NCI-H82 treated with DMSO at 0.1 percent for 48 hours (cell line): ENCODE results near the gene ATXN1.

ENCODE experiments used
- DNase-seq: peaks from one replicate; lab custom pipeline; 2025; ENCODE audit not compliant: unreplicated experiment; lab: John Stamatoyannopoulos, UW

ATXN1 gene

DNA sequence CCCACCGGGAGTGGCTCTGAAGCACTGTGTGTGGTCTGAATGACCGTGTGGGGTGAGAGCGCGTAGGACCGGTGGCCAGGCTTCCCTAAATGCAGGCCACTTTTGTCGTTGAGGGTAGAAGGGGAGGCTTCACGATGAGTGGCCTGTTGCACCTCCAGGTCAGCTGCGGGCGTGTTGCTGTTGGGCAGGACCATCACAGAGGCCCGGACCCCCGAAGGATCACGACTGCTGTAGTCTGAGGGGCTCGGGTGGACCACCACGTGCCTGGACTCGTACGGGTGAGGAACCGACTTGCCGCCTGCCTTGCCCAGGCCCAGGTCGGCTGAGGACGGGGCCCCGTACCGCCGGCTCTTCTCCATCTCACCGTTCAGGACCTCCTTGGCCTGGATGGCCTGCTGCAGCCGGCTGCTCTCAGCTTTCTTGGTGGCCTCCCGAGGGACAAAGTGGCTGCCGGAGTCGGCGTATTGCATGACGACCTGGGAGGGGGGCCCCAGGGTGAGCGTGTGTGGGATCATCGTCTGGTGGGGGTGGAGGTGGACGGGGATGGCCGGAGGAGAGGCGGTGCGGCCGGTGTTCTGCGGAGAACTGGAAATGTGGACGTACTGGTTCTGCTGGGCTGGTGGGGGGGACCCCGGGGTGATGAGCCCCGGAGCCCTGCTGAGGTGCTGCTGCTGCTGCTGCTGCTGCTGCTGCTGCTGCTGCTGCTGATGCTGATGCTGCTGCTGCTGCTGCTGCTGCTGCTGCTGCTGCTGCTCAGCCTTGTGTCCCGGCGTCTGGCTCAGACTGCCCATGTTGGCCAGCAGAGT lies 434.1 kb downstream of the ATXN1 start:
- DNase-seq: no peak

- DNase-seq: no peak
Observed at GRCh38 chr6:16326531-16326930, 434.7 kb downstream of the ATXN1 start.

GRCh38 chr6:16324606-16325225 lies 436.5 kb downstream of the ATXN1 start:
- no peak for DNase-seq

GRCh38 chr6:16324184-16324583 lies 437.1 kb downstream of the ATXN1 start:
- DNase-seq: no peak

DNA sequence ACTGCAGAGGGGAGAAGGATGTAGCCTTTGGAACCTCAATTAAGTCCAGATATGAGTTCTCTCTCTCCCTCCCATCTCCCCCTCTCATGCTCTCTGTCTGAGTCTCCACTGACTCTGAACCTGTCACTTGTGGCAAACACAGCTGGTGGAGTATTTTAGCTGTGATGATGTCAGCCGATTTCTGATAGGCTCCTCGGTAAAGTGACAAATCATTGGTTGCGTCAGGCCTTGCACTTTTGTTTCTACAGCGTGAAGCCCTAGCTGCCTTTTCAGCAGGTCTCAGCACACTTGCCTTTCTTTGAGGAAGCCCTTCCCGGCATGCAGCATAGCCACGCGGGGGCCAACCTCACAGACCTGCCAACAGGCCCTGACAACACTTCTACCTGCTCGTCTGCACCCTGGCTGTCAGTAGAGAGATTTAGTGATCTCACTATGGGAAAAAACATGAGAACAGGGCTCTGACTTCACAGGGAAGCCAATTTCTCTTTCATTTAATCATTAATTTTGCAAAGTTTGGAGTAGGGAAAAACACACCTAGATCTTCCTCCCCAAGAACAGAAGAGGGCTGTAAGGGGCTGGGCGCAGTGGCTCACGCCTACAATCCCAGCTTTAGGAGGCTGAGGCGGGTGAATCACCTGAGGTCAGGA lies 438.5 kb downstream of the ATXN1 start:
- peak; percentile 57 for DNase-seq

DNA sequence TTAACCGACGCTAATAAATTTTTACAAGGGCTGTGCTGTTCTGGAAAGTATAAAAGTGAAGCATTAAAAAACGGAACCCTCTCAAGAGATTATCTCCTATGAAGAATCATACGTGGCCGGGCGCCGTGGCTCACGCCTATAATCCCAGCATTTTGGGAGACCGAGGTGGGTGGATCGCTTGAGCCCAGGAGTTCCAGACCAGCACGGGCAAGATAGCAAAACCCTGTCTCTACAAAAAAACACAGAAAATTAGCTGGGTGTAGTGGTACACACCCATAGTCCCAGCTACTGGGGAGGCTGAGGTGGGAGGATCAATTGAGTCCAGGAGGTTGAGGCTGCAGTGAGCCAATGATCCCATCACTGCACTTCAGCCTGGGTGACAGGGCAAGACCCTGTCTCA lies 439.4 kb downstream of the ATXN1 start:
- DNase-seq: no peak

- DNase-seq: no peak
Observed at GRCh38 chr6:16321341-16321710, 439.9 kb downstream of the ATXN1 start.

GRCh38 chr6:16320533-16321340 lies 440.5 kb downstream of the ATXN1 start:
- DNase-seq: peak; percentile 62

DNA sequence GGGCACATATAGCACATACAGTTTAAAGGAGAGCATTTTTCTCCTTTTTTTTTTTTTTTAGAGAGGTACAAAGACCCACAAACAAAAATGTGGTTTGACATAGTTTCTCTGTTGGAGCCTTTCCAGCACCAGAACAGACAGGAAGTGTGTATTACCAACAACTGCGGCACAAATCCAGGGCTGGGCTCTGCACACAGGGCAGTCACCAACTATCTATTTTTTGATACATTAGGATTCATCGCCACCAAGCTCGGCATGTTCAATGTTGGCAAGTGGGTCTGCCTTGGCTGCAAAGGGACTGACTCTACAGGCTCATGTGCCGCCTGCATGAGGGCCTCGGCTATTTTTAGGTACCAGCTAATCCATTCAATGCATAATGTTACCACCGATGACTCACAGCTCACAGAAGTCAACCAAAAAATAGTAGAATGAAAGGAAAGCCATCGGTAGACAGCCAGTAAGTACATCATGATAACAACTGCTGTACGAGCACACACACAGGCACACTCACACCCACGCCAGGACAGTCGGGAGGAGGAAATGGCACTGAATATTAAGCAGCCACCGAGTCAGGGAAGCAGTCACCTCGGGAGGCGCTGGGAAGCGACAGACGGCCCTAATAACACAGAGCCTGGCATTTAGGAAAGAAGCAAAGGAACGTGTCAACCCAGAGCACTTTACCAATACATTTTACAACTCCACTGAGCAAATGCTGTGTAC lies 441.3 kb downstream of the ATXN1 start:
- peak; percentile 62 for DNase-seq

- no peak for DNase-seq
Observed at GRCh38 chr6:16318953-16319720, 442.1 kb downstream of the ATXN1 start.

- no peak for DNase-seq
Observed at GRCh38 chr6:16318538-16318937, 442.7 kb downstream of the ATXN1 start.

DNA sequence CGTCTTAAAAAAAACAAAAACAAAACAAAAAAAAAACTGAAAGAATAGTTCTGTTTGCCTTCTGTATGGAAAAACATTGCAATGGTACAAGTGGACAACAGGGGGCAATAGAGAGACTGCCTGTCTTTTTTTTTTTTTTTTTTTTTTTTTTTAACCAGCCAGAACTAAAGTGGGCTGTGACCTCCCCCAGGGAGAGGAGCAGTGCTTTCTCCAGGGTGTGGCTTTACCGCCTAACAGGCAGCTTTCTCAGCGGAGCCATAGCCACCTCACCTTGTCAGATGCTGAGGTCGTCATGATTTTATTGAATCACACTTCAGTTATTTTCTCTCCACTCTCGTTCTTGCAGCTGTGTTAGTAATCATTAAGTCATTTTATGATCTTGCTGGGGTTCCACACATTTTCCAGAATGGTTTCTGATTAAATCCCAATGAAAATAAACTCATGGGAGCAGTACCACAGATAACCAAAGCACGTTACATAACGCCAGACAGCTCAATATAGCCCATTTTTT lies 444.5 kb downstream of the ATXN1 start:
- peak; percentile 37 for DNase-seq

DNA sequence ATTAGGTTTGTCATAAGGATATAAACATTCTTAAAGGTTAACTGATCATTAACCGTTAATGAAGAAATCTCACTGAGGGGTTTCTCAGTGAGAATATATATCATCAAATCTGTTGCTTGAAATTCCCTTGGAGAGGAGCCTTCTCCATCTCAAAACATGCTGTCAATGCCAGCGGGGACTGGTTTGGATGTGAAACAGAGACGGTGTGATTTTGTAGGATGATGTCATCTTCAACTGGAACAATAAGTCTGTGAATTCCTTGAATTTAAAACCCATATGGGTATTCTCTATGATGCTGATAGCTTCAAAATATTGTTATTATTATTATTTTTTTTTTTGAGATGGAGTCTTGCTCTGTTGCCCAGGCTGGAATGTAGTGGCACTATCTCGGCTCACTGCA lies 447.0 kb downstream of the ATXN1 start:
- DNase-seq: no peak

DNA sequence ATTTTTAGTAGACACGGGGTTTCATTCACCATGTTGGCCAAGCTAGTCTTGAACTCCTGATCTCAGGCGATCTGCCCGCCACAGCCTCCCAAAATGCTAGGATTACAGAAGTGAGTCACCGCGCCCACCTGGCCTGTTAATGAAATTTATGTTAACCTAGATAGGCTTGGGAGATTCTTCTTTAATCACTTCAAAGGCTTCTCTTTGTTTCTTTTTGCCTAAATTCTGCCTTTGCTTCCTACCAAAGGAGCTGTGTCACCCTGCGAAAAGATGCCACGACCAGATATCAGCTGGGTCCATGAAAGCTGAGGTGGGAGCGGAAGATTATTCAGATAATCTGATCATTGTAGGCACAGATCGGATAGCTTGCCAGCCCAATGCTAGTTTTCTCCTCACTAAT lies 447.5 kb downstream of the ATXN1 start:
- DNase-seq: no peak

GRCh38 chr6:16311763-16312162 lies 449.5 kb downstream of the ATXN1 start:
- DNase-seq: no peak

DNA sequence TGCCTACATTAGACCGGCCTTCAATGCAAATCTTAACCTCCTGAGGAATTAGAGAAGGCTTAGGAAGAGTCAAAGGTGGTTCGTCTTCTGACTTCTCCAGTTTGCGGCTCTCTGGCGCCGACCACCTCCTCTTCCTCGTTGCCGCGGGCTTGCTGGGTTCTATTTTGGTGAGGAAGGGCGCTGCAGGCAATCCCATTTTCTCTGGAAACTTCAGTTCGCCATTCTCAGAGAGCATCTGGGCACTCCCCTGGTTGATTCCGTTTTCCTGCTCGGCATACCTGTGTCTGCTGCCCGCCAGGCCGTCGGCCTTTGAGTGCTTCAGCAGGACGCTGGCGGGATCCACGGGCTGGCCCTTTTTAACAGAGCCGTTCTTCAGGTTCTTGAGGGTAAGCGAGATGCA lies 454.9 kb downstream of the ATXN1 start:
- no peak for DNase-seq

GRCh38 chr6:16305788-16306187 lies 455.5 kb downstream of the ATXN1 start:
- DNase-seq: no peak

DNA sequence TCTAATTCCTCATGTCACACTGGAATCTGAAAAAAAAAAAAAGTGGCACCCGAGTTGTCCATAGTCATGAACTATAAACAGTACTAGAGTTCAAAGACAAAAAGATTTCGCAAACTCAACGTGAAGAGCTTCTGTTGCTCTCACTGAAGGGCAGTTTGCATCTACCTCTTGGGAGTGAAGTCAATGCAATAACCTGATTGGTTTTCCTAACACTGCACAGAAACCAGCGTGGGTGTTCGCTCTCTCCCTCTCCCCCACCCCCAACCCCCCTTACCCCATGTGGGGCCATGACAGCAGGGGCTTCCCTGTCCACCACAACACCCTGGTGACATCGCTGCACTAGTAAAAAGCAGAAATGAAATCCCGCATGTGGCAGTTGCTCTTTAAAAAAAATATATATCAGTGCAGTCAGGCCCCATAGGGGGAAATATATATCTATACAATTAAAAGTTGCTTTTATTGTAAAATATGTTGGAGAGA lies 456.0 kb downstream of the ATXN1 start:
- no peak for DNase-seq

DNA sequence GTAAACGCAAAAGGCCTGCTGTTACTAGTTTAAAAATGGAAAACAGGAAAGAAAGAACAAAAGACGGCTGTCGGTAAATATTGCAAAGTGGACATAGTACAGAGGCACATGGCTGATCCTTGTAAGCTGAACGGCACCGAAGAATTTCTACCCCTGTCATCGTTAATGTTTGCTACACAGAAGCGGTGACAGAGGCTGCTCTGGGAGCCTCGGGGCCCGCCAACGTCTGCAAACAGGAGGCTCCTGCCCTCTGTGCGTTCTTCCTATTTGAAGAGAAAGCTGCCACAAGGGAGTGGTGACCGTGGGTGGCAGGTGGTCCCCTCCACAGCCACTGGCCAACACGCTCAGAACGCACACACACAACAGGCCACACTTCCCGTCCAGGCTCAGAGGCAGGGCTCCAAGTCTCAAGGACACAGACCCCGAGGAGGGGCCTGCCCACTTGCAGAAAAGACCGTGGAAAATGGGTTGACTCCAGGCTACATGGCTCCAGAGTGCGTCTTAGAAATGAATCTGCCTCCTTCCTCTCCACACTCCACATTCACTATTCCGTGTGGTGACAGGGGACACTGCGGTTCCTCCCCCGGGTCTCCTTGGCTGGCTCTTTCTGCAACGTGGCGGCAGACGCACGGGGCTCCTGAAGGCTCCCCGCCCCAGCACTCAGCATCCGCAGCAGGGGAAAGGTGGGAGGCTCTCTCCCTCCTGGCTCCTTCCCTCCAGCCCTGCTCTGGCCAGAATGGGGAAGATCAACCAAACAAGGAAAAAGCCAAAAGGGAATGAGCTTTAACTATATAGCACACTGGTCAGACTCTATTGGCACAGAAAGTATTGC lies 458.3 kb downstream of the ATXN1 start:
- DNase-seq: no peak
